SK-N-MC (cell line): ENCODE results near the gene NHSL1.

Experiments
- EZH2 ChIP-seq: fragments of 200-600 bp; sonication (generic); IDR thresholded peaks from one replicate; pipeline ENCODE4 v1.6.1; 2017; ENCODE audit warnings: antibody characterized with exemption
- FOXP2 ChIP-seq: optimal IDR thresholded peaks from 2 replicates; pipeline ENCODE3; 2011; ENCODE audit warnings: mild to moderate bottlenecking, moderate library complexity; ENCODE audit not compliant: insufficient read depth; ENCODE audit errors: extremely low read length, control extremely low read depth
- POLR2AphosphoS5 ChIP-seq: IDR thresholded peaks from 2 replicates; pipeline ENCODE4 v1.6.1; 2012; ENCODE audit warnings: mild to moderate bottlenecking, low read depth, low read length, borderline replicate concordance

DNA sequence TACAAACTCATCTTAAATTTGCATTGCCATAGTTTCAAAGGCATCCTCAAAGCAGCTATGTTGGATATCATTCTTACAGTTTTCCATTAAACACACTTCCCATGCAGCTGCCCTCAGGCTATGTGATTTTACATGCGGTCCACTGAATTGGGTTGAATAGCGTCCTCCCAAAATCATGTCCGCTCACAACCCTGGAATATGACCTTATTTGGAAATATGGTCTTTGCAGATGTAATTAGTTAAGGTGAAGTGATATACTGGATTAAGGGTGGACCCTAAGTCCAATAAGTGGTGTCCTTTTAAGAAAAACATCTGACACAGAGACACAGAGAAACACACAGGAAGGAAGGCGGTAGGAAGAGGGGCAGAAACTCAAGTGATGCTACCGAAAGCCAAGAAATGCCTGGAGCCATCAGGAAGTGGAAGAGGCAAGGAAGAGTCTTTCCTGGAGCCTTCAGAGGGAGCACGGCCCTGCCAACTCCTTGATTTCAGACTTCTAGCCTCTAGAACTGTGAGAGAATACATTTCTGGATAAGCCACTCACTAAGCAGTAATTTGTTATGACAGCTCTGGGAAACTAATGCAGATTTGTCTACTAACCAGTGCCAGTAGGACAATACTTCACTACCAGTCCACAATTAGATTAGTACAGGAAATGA, 42.7 kb upstream of the NHSL1 start:
- no peak for TF ChIP-seq EZH2
- peak; percentile 42; the same call in 1 of the 2 replicates for TF ChIP-seq POLR2AphosphoS5
- TF ChIP-seq FOXP2, result no peak
